ENCODE measurements around the gene RHBDF2.

DNA sequence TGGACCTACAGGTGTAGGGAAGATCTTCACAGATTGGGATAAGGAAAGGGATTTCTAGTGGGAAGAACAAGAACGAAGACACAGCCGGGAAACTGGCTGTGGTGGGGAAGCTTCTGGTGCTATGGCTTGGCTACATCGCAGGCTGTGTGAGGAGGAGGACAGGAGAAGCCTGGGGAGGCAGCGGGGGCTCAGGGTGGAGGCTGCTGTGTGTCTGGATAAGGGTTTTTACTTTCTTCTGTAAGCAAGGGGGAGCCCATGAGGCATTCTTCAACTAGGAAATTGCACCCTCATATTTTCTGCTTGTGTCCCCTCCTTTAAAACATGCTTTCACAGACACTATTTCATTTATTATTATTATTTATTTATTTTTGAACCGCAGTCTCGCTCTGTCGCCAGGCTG is 2.9 kb upstream of the RHBDF2 start:
- TF ChIP-seq, protein P1, sequence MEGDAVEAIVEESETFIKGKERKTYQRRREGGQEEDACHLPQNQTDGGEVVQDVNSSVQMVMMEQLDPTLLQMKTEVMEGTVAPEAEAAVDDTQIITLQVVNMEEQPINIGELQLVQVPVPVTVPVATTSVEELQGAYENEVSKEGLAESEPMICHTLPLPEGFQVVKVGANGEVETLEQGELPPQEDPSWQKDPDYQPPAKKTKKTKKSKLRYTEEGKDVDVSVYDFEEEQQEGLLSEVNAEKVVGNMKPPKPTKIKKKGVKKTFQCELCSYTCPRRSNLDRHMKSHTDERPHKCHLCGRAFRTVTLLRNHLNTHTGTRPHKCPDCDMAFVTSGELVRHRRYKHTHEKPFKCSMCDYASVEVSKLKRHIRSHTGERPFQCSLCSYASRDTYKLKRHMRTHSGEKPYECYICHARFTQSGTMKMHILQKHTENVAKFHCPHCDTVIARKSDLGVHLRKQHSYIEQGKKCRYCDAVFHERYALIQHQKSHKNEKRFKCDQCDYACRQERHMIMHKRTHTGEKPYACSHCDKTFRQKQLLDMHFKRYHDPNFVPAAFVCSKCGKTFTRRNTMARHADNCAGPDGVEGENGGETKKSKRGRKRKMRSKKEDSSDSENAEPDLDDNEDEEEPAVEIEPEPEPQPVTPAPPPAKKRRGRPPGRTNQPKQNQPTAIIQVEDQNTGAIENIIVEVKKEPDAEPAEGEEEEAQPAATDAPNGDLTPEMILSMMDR (IDR thresholded peaks at IDR 0.05), result no peak
- no peak for TF ChIP-seq POLR2A (IDR thresholded peaks at IDR 0.05)
